ENCODE results near the gene GPBP1. TPM values are rescaled to one million over a fixed set of nuclear protein-coding genes. Genes with fewer than 3 reads are reported as not detected.
A peak's percentile ranks its signal among the peaks of the same experiment; 100 is the strongest.

The GPBP1 gene
- total RNA-seq, 2 donors from 2014 or later = 50.5 to 58.4 TPM

DNA sequence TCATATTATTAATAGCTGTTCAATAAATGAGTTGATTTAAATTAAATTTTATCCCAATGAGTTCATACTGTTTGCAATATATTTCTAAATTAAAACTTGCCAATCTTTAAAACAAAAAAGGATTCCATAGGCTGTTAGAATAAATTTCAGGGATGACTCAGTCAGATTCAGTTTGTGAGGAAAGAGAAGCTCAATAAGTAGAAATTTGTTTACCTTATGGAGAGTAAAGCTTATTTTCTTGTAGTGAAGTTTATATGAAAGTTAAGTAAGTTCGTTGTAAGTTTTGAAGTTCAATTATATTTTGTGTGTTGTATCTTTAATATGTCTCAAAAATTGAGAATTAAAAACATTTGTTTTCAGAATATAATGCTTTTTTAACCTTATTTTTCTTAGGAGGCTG, 29.0 kb downstream of the GPBP1 start:
- DNase-seq = no peak
- intact Hi-C loops (cut with DNase I) = no loop called here
- no peak for ATAC-seq

DNA sequence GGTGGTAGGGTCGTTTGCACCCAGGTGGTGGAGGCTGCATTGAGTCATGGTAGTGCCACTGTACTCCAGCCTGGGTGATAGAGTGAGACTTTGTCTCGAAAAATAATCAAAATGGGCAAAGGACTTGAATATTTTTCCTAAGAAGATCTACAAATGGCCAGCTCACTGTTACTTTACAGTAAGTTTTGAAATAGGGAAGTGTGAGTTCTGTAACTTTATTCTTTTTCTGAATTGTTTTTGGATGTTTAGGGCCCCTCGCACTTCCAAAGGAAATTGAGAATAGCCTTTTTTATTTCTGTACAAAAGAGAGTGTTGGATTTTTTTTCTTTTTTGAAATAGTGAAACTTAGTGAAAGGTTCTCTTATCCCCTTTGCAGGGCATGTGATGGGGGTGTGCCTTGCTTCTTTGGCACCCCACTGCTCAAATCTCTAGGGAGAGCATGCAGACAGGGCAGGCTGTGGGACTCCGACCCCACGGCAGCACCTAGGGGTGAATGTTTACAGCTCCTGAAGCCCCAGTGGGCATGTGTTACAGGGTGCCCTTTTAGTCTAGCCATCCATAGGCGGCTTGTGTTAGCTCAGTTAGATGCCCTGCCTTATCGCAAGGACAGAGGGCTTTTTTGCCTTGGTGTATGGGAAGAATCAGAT, 33.3 kb downstream of the GPBP1 start:
- ATAC-seq (peak; percentile 5 to 9), DNase-seq (no peak)
- intact Hi-C loops (cut with DNase I) = no loop called here

DNA sequence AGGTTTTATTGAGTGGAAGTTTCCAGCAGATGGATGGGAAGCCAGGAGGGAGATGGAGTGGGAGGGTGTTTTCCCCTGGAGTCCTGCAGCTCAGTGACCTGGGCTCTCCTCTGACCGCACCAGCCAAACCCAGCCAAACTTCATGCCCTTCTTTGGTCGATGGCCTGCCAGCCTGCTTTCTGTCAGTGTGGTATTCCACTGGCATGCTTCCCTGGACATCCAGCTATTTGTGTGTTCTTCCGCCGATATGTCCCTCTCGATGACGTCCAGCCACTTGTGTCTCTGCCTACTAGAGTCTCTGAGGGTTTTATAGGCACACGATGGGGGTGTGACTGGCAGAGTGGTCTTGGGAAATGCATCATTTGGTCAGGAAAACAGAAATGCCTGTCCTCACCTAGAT, 33.8 kb downstream of the GPBP1 start:
- DNase-seq (peak; percentile 70), ATAC-seq (peak; percentile 89 to 93)
- intact Hi-C loops (cut with DNase I) = no loop called here

DNA sequence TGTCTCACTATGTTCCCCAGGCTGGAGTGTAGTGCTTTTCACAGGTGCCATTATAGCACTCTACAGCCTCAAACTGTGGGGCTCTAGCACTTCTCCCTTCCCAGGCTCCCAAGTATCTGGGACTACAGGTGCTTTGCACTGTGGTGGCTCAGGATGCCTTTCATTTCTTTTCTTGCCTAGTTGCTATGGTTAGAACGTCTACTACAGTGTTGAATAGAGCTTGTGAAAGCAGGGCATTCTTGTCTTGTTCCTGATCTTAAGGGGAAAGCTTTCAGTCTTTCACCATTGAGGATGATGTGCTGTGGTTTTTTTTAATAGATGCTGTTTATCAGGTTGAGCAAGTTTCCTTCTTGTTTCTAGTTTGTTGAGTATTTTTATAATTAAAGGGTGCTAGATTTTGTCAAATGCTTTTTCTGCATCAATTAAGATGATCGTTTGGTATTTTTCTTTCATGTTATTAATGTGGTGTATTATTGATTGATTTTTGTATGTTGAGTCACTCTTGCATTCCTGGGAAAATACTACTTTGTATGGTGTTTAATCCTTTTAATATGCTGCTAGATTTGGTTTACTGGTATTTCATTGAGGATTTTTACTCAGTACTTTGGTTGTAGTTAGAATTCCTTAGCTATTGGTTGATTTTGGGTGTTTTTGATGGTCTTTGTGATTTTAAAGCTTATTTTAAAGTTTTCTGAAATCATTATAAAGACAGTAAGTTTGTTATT, 35.6 kb downstream of the GPBP1 start:
- DNase-seq = no peak
- ATAC-seq = no peak
- intact Hi-C loops (cut with DNase I) = no loop called here

DNA sequence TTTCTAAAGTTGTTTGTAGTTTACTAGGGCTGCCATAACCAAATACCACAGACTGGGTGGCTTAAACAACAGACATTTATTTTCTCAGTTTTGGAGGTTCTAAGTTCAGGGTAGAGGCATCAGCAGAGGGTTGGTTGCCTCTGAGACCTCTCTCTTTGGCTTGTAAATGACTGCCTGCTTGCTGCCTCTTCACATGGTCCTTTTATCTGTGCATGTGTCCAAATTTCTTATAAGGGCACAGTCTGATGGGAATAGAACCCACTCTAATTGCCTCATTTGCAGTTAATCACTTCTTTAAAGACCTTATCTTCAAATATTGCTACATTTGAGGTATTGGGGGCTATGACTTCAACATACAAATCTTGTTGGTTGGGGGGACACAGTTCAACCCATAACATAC, 36.8 kb downstream of the GPBP1 start:
- intact Hi-C loops (cut with DNase I) = no loop called here
- no peak for DNase-seq
- no peak for ATAC-seq

DNA sequence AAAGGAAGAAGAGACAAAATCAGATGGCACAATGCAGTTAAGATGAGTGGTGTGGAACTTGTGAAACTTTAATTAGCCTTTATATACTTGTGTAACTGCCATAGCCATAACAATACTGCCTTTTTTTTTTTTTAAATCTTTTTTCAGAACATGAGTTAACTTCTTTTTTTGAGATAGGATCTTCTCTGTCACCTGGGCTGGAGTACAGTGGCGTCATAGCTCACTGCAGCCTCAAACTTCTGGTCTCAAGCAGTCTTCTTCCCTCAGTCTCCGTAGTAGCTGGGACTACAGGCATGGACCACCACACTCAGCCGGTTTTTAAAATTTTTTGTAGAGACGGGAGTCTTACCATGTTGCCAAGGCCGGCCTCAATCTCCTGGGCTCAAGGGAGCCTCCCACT, 37.2 kb downstream of the GPBP1 start:
- ATAC-seq (no peak), DNase-seq (no peak)
- intact Hi-C loops (cut with DNase I) = no loop called here

DNA sequence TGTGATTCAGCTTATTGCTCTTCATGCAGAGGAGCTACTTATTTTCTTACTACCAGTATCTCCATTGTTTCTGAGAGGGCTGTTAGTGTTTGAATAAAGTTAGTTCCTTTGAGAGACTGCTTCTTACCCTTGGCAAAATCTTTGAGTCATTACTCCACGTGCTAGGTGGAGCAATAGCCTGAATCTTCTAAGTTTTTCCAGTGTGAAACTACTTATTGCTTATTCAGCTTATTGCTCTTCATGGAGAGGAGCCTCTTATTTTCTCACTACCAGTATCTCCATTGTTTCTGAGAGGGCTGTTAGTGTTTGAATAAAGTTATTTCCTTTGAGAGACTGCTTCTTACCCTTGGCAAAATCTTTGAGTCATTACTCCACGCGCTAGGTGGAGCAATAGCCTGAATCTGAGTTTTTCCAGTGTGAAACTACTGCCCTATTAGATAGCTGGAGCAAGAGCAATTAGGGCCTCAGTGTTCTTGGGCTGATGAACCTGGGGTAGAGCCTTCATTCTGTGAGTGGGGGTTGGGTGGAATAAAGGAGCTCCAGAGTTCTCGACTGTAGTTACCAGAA, 41.9 kb downstream of the GPBP1 start:
- intact Hi-C loops (cut with DNase I) = loop anchor here in 1 of 2 donors (5.0 kb wide), 1 partner anchor 38 kb away; no protein-coding TSS in a partner anchor
- peak in 1 of 2 donors; percentile 19 for ATAC-seq
- no peak for DNase-seq

DNA sequence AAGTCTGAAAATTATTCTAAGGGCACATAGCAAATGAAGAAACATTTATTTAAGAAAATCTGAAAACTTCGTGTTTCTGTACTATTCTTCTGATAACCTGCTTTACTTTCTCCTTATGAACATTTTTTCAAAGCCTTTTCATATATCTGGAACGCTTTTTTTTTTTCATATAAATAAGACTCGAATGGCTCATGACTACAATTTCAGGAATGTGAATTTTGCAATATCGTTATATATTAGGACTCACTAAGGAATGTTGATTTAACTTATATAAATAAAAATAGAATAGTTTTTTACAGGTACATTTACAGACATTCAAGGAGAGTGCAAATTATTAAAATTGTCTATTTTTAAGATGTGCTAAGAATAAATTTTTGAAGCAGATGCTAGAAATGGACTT, 42.9 kb downstream of the GPBP1 start:
- DNase-seq = no peak
- intact Hi-C loops (cut with DNase I) = loop anchor here in 1 of 2 donors (5.0 kb wide), 1 partner anchor 39 kb away; no protein-coding TSS in a partner anchor
- ATAC-seq = no peak

DNA sequence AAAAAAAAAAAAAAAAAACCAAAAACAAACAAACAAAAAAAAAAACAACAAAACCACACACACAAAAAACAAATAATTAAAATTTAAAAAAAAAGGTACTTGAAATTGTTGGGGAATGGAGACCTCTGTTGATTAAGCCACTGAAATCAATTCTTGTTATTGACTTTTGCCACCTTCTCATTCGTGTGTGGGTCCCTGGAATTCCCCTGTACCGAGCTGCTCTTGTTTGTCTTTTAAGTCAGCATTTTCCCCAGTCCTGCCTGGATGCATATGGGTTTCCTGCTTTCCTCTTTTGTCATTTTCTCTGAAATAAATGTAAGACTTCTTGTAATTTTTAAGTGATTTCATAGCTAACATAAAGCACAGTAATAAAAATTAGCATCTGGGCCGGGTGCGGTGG, 45.5 kb downstream of the GPBP1 start:
- intact Hi-C loops (cut with DNase I) = loop anchor here in 1 of 2 donors (5.0 kb wide), 1 partner anchor 42 kb away; no protein-coding TSS in a partner anchor
- no peak for DNase-seq
- ATAC-seq = no peak

DNA sequence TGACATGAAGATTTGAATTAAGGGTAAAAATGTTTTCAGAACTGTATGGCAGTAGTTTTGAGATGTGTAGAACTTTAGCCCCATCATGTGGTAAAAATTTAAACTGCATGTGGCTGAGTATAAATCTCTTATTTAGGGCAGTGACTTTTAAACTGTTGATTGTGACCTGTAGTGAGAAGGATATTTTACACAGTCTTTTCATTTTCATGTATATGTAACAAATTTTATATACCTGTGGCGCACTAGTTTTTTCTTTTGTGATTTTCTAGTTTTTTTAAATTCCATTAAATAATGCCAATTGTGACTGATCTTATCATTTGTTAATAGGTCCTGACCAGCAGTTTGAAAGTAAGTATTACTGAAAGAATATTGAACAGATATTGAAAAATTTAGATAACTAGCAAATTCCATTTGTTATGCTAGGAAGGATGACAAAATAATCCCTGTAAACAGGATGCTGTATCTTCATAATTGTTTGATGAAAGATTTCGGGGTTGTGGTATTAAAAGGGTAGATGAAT, 47.2 kb downstream of the GPBP1 start:
- ATAC-seq (peak; percentile 55 to 64), DNase-seq (no peak)
- intact Hi-C loops (cut with DNase I) = loop anchor here in 1 of 2 donors (2.0 to 5.0 kb wide), 2 partner anchors 82 to 319 kb away; no protein-coding TSS in a partner anchor

DNA sequence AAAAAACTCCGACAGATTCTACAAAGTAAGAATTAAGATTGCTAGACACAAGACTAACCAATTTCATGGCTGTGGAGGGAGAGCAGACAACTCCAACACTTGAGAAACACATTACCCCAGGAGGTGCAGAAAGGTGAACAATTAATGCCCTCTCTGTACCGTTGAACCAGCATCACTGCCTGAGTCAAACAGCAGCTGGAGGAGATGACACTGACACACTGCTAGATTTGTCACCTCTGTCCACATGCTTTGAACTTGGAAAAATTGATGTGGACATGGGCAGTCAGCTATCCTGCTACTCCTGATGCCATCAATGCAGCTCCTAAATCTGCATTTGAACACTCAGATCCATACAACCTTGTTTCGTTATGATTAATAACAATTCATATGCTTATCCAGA, 51.7 kb downstream of the GPBP1 start:
- DNase-seq (no peak), ATAC-seq (no peak)
- intact Hi-C loops (cut with DNase I) = no loop called here

DNA sequence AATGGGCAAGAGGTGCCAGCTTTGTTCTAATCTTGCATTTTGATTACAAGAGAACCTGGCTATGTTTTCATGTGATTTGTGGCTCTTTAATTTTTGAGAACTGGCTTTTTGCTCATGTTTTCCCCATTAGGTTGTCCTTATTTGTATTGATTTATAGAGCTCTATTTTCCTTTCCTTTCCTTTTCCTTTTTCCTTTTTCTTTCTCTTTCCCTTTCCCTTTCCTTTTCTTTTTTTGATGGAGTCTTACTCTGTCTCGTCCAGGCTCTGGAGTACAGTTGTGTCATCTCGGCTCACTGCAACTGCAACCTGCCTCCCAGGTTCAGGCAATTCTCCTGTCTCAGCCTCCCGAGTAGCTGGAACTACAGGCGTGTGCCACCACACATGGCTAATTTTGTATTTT, 55.5 kb downstream of the GPBP1 start:
- no peak for ATAC-seq
- DNase-seq = no peak
- intact Hi-C loops (cut with DNase I) = no loop called here

DNA sequence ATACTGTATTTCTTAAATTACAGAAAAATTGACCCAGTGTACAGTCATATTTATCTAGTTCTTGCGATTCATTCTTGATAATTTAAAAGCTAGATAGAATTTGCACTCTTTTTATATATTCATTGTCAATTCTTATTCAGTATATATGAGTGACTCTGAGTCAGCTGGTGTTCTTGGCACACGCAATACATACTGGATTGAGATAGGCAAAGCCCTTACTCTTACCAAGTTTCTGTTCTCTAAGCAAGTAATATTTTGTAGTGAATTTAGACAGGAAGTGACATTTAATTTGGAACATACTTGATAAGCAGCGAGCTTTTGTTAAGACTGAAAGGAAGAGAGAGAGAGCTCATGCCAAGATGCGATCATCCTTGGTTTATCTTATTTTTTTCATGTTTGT, 57.7 kb downstream of the GPBP1 start:
- intact Hi-C loops (cut with DNase I) = no loop called here
- ATAC-seq = peak in 1 of 2 donors; percentile 76
- DNase-seq = no peak

DNA sequence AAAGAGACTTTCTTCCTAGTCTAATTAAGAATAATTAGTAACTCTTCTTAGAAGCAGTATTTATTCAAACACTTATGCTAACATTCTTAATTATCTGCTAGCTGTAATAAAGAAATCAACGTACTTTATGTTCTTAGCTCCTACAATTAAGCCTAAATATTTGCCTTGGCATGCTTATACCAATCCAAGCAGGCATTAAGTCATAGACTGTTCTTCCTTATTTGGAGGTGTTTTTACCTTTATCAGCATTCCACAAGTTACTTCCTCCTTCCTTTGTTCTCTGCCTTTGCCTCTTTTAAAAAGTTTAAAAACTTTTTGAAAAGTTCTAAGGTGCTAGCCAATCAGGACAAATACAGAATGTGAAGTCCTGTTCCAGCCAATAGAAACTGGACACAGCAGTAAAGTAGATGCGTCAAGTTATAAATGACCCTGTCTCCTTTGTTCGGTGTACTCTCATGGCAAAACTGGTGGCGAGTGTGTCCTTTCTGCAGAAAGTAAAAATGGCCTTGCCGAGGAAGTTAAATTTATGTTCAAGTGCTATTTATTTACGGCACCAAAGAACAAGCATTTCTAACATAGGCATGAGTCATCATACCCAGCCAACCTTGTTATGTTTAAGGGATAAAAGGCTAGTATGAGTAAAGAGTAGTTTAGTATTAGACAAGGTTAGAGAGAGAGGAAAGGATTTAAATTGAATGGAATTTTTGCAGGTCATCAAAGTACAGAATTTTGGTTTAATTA, 58.6 kb downstream of the GPBP1 start:
- ATAC-seq (no peak), DNase-seq (no peak)
- intact Hi-C loops (cut with DNase I) = no loop called here

DNA sequence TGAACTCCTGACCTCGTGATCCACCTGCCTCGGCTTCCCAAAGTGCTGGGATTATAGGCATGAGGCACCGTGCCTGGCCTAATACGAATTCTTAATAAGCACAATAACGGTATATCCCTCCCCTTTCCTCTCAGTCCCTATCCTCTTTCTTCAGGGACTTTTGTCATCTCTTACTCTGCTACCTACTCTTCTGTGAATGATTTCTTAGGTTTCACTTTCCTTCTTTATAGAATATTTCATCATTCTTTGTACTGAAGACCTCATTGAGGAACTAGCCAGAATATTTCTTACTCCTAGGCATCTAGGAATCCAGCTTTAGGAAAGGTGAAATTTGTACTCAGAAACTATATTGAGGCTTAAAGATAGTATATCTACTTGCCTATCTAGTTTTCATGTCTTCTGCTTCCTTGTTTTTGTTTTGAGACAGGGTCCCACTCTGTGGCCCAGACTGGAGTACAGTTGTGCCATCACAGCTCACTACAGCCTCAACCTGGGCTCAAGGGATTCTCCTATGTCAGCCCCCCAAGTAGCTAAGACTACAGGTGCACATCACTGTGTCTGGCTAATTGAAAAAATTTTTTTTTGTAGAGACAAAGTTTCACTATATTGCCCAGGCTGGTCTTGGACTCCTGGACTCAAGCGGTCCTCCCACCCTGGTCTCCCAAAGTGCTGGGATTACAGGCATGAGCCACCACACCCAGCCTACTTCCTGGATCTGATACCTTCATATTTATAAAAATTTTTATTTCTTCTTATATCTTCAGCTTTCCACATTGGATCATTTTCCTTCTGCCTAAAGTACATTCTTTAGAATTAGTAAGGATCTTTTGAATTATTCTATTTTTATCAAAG, 69.7 kb downstream of the GPBP1 start:
- intact Hi-C loops (cut with DNase I) = no loop called here
- DNase-seq = no peak
- ATAC-seq = no peak

DNA sequence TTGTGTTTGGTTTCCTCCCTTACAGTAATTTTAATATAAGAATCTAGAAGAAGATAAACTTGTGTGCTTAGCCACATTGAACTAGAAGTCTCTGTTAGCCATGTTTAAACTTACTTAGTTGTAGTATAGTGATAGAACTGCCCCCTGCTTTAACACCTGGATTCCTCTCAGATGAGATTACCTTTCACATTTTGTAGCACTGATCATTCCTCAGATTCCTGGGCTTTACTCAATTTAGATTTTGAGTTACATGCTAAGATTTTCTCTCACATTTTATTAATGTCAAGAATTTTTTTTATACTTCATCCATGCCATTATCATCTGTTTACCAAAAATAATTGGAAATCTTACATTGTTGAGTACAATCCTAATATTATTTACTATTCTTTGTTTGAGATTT, 70.5 kb downstream of the GPBP1 start:
- ATAC-seq (no peak), DNase-seq (no peak)
- intact Hi-C loops (cut with DNase I) = no loop called here

DNA sequence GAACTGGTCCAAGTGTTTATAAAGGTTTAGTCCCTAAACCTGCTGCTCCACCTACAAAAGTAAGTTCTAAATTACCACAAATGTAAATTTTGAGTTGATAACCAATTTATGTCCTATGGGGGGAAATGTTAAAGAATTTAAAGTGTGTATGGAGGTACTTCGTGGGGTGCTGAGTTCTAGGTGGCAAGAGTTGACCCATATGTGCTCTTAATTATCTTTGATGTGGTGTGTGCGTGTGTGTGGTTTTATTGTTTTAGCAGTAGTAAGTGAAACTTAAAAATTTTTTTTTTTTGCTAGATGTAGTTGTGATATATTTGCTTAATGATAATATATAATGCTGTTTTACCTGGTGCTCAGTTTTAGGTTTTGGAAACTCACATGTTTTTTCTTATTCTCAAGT, 72.6 kb downstream of the GPBP1 start:
- no peak for ATAC-seq
- intact Hi-C loops (cut with DNase I) = no loop called here

DNA sequence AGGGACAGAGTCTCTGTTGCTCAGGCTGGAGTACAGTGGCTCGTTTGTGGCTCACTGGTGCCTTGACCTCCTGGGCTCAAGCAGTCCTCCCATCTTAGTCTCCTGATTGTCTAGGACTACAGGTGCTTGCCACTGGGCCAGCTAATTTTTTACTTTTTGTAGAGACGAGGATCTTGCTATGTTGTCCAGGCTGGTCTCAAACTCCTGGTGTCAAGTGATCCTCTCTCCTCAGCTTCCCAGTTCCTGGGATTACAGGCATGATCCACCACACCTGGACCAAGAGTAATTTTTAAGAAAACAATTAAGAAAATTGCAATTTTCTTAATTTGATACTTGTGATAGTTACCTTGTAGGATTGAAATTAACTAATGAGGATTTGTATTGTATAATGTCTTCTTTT, 73.9 kb downstream of the GPBP1 start:
- DNase-seq = no peak
- intact Hi-C loops (cut with DNase I) = no loop called here
- ATAC-seq = no peak

More for the DNA sequence above, 72.6 kb downstream of the GPBP1 start:
- no peak for DNase-seq
